LNCAP (cell line): ENCODE measurements around the gene LSS.

Source experiments
- CTCF ChIP-seq: fragments of 450-650 bp; IDR thresholded peaks from 2 replicates; pipeline ENCODE4 v1.5.1; 2017; ENCODE audit warnings: mild to moderate bottlenecking

Gene LSS

GRCh38 chr21:46203203-46203600 is 25.4 kb downstream of the LSS start:
- no peak for TF ChIP-seq CTCF

GRCh38 chr21:46202592-46203202 is 25.9 kb downstream of the LSS start:
- no peak for TF ChIP-seq CTCF

GRCh38 chr21:46199436-46200373 is 28.9 kb downstream of the LSS start:
- TF ChIP-seq CTCF, result no peak

- TF ChIP-seq CTCF, result no peak
These were observed 31.8 kb downstream of the LSS start for GRCh38 chr21:46196733-46197132.

- TF ChIP-seq CTCF, result no peak
These were observed 32.9 kb downstream of the LSS start for GRCh38 chr21:46195595-46196195.

GRCh38 chr21:46194374-46195334 is 33.9 kb downstream of the LSS start:
- no peak for TF ChIP-seq CTCF
